Vagina (tissue), 2 donors: ENCODE data around the gene SPR.

ENCODE experiments used
- POLR2A ChIP-seq, 2 donors: fragments of 450-650 bp; IDR thresholded peaks; one replicate each; pipeline ENCODE4 v1.6.1; 2017; ENCODE audit warnings: antibody characterized with exemption in 2 of 2, mild to moderate bottlenecking in 2 of 2, moderate library complexity in 2 of 2
- TF ChIP-seq, protein P1 (sequence below), 3 experiments: fragments of 450-650 bp in 2 of 3; fragments of 200-600 bp in 1 of 3; sonication (generic) in 1 of 3; IDR thresholded peaks; one replicate each; pipeline ENCODE4 v1.5.1; 2017 to 2019; ENCODE audit warnings: antibody characterized with exemption in 3 of 3, mild to moderate bottlenecking in 2 of 3, moderate library complexity in 2 of 3

DNA sequence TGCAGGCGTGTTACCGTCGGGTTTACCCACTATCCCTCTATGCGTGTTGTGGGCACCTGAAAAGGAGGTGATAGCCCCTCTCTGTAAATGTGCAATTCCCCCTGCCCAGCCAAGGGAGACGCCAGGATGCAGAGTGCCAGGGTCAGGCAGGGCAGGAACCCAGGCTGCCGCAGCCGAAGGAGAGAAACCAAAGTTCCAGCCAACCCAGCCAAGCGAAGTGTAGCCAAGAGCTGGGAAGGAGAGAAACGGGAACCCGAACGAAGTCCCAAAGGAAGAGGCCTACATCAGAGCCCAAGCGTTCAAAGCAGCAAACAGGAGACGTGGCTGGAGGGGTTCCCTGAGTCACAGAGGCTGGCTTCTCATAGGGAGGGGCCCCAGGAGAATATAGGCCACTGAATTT is 24.2 kb upstream of the SPR start:
- no peak for TF ChIP-seq POLR2A (IDR thresholded peaks at IDR 0.05)
- TF ChIP-seq, protein P1, sequence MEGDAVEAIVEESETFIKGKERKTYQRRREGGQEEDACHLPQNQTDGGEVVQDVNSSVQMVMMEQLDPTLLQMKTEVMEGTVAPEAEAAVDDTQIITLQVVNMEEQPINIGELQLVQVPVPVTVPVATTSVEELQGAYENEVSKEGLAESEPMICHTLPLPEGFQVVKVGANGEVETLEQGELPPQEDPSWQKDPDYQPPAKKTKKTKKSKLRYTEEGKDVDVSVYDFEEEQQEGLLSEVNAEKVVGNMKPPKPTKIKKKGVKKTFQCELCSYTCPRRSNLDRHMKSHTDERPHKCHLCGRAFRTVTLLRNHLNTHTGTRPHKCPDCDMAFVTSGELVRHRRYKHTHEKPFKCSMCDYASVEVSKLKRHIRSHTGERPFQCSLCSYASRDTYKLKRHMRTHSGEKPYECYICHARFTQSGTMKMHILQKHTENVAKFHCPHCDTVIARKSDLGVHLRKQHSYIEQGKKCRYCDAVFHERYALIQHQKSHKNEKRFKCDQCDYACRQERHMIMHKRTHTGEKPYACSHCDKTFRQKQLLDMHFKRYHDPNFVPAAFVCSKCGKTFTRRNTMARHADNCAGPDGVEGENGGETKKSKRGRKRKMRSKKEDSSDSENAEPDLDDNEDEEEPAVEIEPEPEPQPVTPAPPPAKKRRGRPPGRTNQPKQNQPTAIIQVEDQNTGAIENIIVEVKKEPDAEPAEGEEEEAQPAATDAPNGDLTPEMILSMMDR (IDR thresholded peaks at IDR 0.05) = no peak
